Ramos (cell line): ENCODE results near the gene SP140L.
"Not testable (repeated sequence)": the region's sequence is repeated elsewhere in the genome, so short reads cannot be mapped to it uniquely, and the experiment has no call there.

ENCODE experiments used
- in situ Hi-C: fragments of 300-500 bp; cut with MboI; formaldehyde crosslinking; loops from one replicate; pipeline ENCODE4 v1.14.3; 2022; ENCODE audit warnings: low sequenced_read_pairs; ENCODE audit not compliant: unreplicated experiment

The SP140L gene

GRCh38 chr2:230322561-230323384 lies 4.2 kb upstream of the SP140L start:
- in situ Hi-C loops = loop anchor here (10.0 kb wide), 1 partner anchor 282 kb away; no protein-coding TSS in a partner anchor

- in situ Hi-C loops = loop anchor here (10.0 kb wide), 1 partner anchor 281 kb away; no protein-coding TSS in a partner anchor
These were observed 3.4 kb upstream of the SP140L start for GRCh38 chr2:230323385-230324106.

GRCh38 chr2:230324503-230324902 lies 2.5 kb upstream of the SP140L start:
- in situ Hi-C loops = loop anchor here (10.0 kb wide), 1 partner anchor 280 kb away; no protein-coding TSS in a partner anchor

- in situ Hi-C loops = loop anchor here (10.0 kb wide), 1 partner anchor 279 kb away; no protein-coding TSS in a partner anchor
These were observed 1.4 kb upstream of the SP140L start for GRCh38 chr2:230325316-230326243.

- in situ Hi-C loops = loop anchor here (10.0 kb wide), 1 partner anchor 277 kb away; no protein-coding TSS in a partner anchor
These were observed 593 bp downstream of the SP140L start for GRCh38 chr2:230327418-230328154.

- in situ Hi-C loops = loop anchor here (10.0 kb wide), 1 partner anchor 277 kb away; no protein-coding TSS in a partner anchor
These were observed 1.1 kb downstream of the SP140L start for GRCh38 chr2:230328155-230328458.

- in situ Hi-C loops = loop anchor here (10.0 kb wide), 1 partner anchor 275 kb away; no protein-coding TSS in a partner anchor
These were observed 3.1 kb downstream of the SP140L start for GRCh38 chr2:230329946-230330605.

- in situ Hi-C loops = no loop called here
These were observed 3.7 kb downstream of the SP140L start for GRCh38 chr2:230330725-230331124.

- in situ Hi-C loops = no loop called here
These were observed 8.5 kb downstream of the SP140L start for GRCh38 chr2:230335461-230335863.

GRCh38 chr2:230335864-230336506 lies 9.0 kb downstream of the SP140L start:
- in situ Hi-C loops = no loop called here

- in situ Hi-C loops = not testable (repeated sequence)
These were observed 15.0 kb downstream of the SP140L start for GRCh38 chr2:230341936-230342528.

GRCh38 chr2:230343041-230343624 lies 16.1 kb downstream of the SP140L start:
- in situ Hi-C loops = not testable (repeated sequence)

- in situ Hi-C loops = no loop called here
These were observed 16.8 kb downstream of the SP140L start for GRCh38 chr2:230343747-230344146.

GRCh38 chr2:230346465-230346864 lies 19.5 kb downstream of the SP140L start:
- in situ Hi-C loops = no loop called here

GRCh38 chr2:230346921-230347533 lies 20.0 kb downstream of the SP140L start:
- in situ Hi-C loops = no loop called here

GRCh38 chr2:230347659-230348305 lies 20.8 kb downstream of the SP140L start:
- in situ Hi-C loops = no loop called here

GRCh38 chr2:230348787-230349186 lies 21.8 kb downstream of the SP140L start:
- in situ Hi-C loops = no loop called here
